ENCODE results near the gene MAD2L2. TPM values are rescaled to one million over a fixed set of nuclear protein-coding genes. Genes with fewer than 3 reads are reported as not detected.

The MAD2L2 gene
- total and polyA plus RNA-seq, 2 donors (not counting 1 experiment from before 2014, with no cell fraction given): 35.0 to 48.9 TPM

DNA sequence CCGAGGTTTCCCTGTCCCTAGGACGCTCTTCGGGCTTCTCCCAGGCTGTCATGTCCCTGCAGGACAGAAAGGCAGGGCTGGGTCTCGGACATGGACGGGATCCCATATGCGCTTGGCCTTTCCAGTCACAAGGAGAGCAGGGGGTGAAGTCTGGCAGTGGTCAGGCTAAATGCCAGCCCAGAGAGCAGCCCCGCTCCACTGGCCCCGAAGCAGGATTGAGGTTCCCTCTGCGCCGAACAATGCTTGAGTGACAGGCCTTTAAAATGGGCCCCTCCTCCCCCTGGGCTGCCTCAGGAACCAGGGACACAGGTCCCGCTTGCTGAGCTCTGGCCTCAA, 23.2 kb upstream of the MAD2L2 start:
- no peaks in the 10 kb centered on the region for H4K20me1 ChIP-seq (ENCODE audit: control insufficient read depth, extremely low read depth, insufficient read depth, low read length)
- no peak overlapping the region for H3K4me3 ChIP-seq (replicated peaks in 1 of 4; ENCODE audit: control extremely low read depth in 1 of 4, insufficient read depth in 1 of 4, low read depth in 3 of 4, low read length in 4 of 4)
- no peaks in the 10 kb centered on the region for H3K79me2 ChIP-seq (ENCODE audit: control insufficient read depth, insufficient read depth, low read length)
- no peak overlapping the region for H3K4me2 ChIP-seq (ENCODE audit: extremely low read depth, insufficient read depth, low read length)
- no peak for TF ChIP-seq EZH2 (IDR thresholded peaks at IDR 0.05; ENCODE audit: low read length, missing control alignments)
- TF ChIP-seq, protein P1, sequence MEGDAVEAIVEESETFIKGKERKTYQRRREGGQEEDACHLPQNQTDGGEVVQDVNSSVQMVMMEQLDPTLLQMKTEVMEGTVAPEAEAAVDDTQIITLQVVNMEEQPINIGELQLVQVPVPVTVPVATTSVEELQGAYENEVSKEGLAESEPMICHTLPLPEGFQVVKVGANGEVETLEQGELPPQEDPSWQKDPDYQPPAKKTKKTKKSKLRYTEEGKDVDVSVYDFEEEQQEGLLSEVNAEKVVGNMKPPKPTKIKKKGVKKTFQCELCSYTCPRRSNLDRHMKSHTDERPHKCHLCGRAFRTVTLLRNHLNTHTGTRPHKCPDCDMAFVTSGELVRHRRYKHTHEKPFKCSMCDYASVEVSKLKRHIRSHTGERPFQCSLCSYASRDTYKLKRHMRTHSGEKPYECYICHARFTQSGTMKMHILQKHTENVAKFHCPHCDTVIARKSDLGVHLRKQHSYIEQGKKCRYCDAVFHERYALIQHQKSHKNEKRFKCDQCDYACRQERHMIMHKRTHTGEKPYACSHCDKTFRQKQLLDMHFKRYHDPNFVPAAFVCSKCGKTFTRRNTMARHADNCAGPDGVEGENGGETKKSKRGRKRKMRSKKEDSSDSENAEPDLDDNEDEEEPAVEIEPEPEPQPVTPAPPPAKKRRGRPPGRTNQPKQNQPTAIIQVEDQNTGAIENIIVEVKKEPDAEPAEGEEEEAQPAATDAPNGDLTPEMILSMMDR (conservative IDR thresholded peaks at IDR 0.05 in 1 of 2, IDR thresholded peaks at IDR 0.05 in 1 of 2; ENCODE audit: low read depth in 1 of 2, low read length in 2 of 2): no peak
- no peak overlapping the region for H2AFZ ChIP-seq (ENCODE audit: low read length)
- no peak overlapping the region for H3K9ac ChIP-seq (ENCODE audit: insufficient read depth, low read length)
- DNase-seq (ENCODE audit: low read depth in 2 of 2): no peak
- H3K27ac ChIP-seq (ENCODE audit: insufficient read depth, low read length): no peak overlapping the region
- H3K4me1 ChIP-seq (ENCODE audit: control insufficient read depth, extremely low read depth, insufficient read depth, low read length): no peaks in the 10 kb centered on the region
- no peaks in the 10 kb centered on the region for H3K9me3 ChIP-seq (ENCODE audit: control insufficient read depth, insufficient read depth, low read depth, low read length)
- no peaks in the 10 kb centered on the region for H3K36me3 ChIP-seq (ENCODE audit: control insufficient read depth, insufficient read depth, low read length)
- peaks cover 24% of the 10 kb centered on the region for H3K27me3 ChIP-seq (ENCODE audit: control insufficient read depth, insufficient read depth, low read length)

DNA sequence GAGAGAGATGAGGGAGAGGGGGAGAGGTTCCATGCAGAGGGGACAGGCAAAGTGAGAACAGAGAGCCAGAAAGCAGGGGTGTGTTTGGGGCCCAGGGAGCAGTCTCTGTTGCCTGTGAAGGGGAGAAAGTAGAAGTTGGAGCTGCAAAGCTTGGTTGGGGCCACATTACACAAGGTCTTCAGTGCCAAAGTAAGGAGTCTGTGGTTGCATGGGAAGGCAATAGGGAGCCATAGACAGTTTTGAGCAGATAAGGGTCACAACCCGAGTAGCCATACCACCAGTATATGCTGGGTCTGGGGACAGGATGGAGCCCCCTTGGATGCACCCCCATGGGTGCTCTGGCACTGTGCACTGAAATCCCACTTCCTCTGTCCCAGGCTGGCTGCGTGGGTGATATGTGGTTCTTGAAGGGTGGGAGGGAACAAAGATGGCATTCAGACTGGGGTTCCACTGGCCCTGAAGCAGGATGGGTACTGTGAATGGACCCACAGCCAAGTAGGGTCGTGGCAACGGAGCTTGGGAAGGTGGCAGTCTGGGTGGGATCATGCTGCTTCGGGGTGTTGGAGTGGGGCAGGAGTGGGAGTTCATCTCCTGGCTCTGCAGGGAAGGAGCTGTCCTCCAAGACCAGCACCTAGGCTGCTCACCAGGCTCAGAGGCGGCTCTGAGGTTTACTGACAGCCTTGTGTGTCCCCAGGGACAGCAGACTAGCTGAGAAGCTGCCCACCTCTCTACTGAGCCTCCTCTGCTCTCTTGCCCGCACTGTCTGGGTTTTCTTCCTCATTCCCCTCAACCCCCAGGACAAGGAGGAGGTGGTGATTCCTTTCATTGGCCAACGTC, 22.6 kb upstream of the MAD2L2 start:
- TF ChIP-seq, protein P1 (conservative IDR thresholded peaks at IDR 0.05 in 1 of 2, IDR thresholded peaks at IDR 0.05 in 1 of 2; ENCODE audit: low read depth in 1 of 2, low read length in 2 of 2): no peak
- no peak for TF ChIP-seq EZH2 (IDR thresholded peaks at IDR 0.05; ENCODE audit: low read length, missing control alignments)
- Histone ChIP-seq H3K27me3 (ENCODE audit: control insufficient read depth, insufficient read depth, low read length) (peaks cover 30% of the 10 kb centered on the region), H2AFZ (ENCODE audit: low read length) (no peak overlapping the region)

DNA sequence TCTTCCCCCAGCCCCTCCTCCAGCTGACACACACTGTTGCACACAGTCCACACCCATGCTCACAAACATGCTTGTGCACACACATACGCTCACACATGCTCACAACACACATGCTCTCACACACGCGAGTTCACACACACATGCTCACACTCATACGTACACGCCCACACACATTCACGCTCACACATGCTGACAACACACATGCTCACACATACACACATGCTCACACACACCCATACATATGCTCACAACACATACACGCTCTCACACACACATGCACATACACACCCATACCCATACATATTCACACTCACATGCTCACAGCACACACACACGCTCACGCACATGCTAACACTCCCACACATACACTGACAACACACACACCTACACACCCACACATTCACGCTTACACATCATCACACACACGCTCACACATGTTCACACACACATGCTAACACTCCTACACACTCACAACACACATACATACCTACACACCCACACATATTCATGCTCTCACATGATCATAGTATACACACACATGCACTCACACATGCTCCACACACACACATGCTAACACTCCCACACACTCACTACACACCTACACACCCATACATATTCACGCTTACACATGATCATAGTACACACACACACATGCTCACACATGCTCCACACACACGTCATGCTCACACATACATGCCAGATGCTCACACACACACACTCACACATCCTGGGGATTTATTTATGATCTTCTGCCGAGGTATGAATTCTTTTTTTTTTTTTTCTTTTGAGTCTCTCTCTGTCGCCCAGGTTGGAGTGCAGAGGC, 21.2 kb upstream of the MAD2L2 start:
- Histone ChIP-seq H3K27me3 (ENCODE audit: control insufficient read depth, insufficient read depth, low read length) (peaks cover 31% of the 10 kb centered on the region), H3K9ac (ENCODE audit: insufficient read depth, low read length) (no peak overlapping the region), H3K79me2 (ENCODE audit: control insufficient read depth, insufficient read depth, low read length) (no peaks in the 10 kb centered on the region), H3K4me1 (ENCODE audit: control insufficient read depth, extremely low read depth, insufficient read depth, low read length) (no peaks in the 10 kb centered on the region), H3K9me3 (ENCODE audit: control insufficient read depth, insufficient read depth, low read depth, low read length) (no peaks in the 10 kb centered on the region), H3K4me3 (replicated peaks in 1 of 4; ENCODE audit: control extremely low read depth in 1 of 4, insufficient read depth in 1 of 4, low read depth in 3 of 4, low read length in 4 of 4) (no peak overlapping the region), H3K4me2 (ENCODE audit: extremely low read depth, insufficient read depth, low read length) (no peak overlapping the region), H2AFZ (ENCODE audit: low read length) (no peak overlapping the region), H4K20me1 (ENCODE audit: control insufficient read depth, extremely low read depth, insufficient read depth, low read length) (no peaks in the 10 kb centered on the region), H3K36me3 (ENCODE audit: control insufficient read depth, insufficient read depth, low read length) (no peaks in the 10 kb centered on the region), H3K27ac (ENCODE audit: insufficient read depth, low read length) (no peak overlapping the region)
- no peak for TF ChIP-seq EZH2 (IDR thresholded peaks at IDR 0.05; ENCODE audit: low read length, missing control alignments)
- TF ChIP-seq, protein P1 (conservative IDR thresholded peaks at IDR 0.05 in 1 of 2, IDR thresholded peaks at IDR 0.05 in 1 of 2; ENCODE audit: low read depth in 1 of 2, low read length in 2 of 2): no peak
- DNase-seq (ENCODE audit: low read depth in 2 of 2): no peak

More for the DNA sequence above, 22.6 kb upstream of the MAD2L2 start:
- Histone ChIP-seq H3K4me1 (ENCODE audit: control insufficient read depth, extremely low read depth, insufficient read depth, low read length) (no peaks in the 10 kb centered on the region), H3K9ac (ENCODE audit: insufficient read depth, low read length) (no peak overlapping the region), H3K9me3 (ENCODE audit: control insufficient read depth, insufficient read depth, low read depth, low read length) (no peaks in the 10 kb centered on the region), H3K27ac (ENCODE audit: insufficient read depth, low read length) (no peak overlapping the region), H3K79me2 (ENCODE audit: control insufficient read depth, insufficient read depth, low read length) (no peaks in the 10 kb centered on the region), H3K4me3 (replicated peaks in 1 of 4; ENCODE audit: control extremely low read depth in 1 of 4, insufficient read depth in 1 of 4, low read depth in 3 of 4, low read length in 4 of 4) (no peak overlapping the region), H4K20me1 (ENCODE audit: control insufficient read depth, extremely low read depth, insufficient read depth, low read length) (no peaks in the 10 kb centered on the region), H3K36me3 (ENCODE audit: control insufficient read depth, insufficient read depth, low read length) (no peaks in the 10 kb centered on the region), H3K4me2 (ENCODE audit: extremely low read depth, insufficient read depth, low read length) (no peak overlapping the region)
- no peak for DNase-seq (ENCODE audit: low read depth in 2 of 2)

Measured in fibroblast of lung (primary cell).